Measurements from ENCODE around the gene GFY. TPM values are rescaled to one million over a fixed set of nuclear protein-coding genes. Genes with fewer than 3 reads are reported as not detected.

GFY gene
- total and polyA plus RNA-seq, 10 of the 15 experiments (the other 5 are each of a cell fraction or from before 2014, with no cell fraction given) = 0.05 TPM; not detected in 9

GRCh38 chr19:49451430-49452181 is 26.4 kb downstream of the GFY start, which contains the start of gene PIH1D1 (continued):
- no peak for TF ChIP-seq REST (IDR thresholded peaks at IDR 0.05; ENCODE audit: low read depth, low read length)
- peak; percentile 54 for TF ChIP-seq E2F8 (IDR thresholded peaks at IDR 0.05; ENCODE audit: low read depth, partially characterized antibody)
- TF ChIP-seq CREM (IDR thresholded peaks at IDR 0.05; ENCODE audit: low read depth) = peak; percentile 47; the same call in 1 of the 2 replicates
- peak; percentile 62; the same call in 1 of the 2 replicates for TF ChIP-seq NBN (IDR thresholded peaks at IDR 0.05)
- peak; percentile 96 for TF ChIP-seq GABPA (IDR thresholded peaks at IDR 0.05; ENCODE audit: low read depth)
- 0 out of 2 replicates have a peak, but pooled peaks have one; percentile 8 for TF ChIP-seq BCL11A (IDR thresholded peaks at IDR 0.05; ENCODE audit: low read depth, low read length)
- no peak for TF ChIP-seq WRNIP1 (IDR thresholded peaks at IDR 0.05; ENCODE audit: borderline replicate concordance, low read depth, low read length)
- no peak; the same call in 1 of the 2 replicates for TF ChIP-seq GATAD2B (conservative IDR thresholded peaks at IDR 0.05; ENCODE audit: low read depth)
- 0 out of 2 replicates have a peak, but pooled peaks have one; percentile 24 for TF ChIP-seq YY1 (IDR thresholded peaks at IDR 0.05; ENCODE audit: low read depth, low read length)
- TF ChIP-seq POLR2A (IDR thresholded peaks at IDR 0.05; ENCODE audit: low read depth, low read length) = peak; percentile 80
- TF ChIP-seq KAT2A (conservative IDR thresholded peaks at IDR 0.05; ENCODE audit: control insufficient read depth, low read depth, low read length) = no peak
- TF ChIP-seq SMAD1 (IDR thresholded peaks at IDR 0.05; ENCODE audit: low read depth, partially characterized antibody) = peak; percentile 79
- peak; percentile 49; the same call in 1 of the 2 replicates for TF ChIP-seq ATF7 (IDR thresholded peaks at IDR 0.05; ENCODE audit: low read depth)
- TF ChIP-seq HCFC1 (IDR thresholded peaks at IDR 0.05; ENCODE audit: low read length) = peak; percentile 82
- TF ChIP-seq SP1 (IDR thresholded peaks at IDR 0.05; ENCODE audit: low read depth, low read length) = peak; percentile 75
- peak; percentile 61; the same call in 1 of the 2 replicates for TF ChIP-seq SPI1 (IDR thresholded peaks at IDR 0.05; ENCODE audit: borderline replicate concordance, insufficient read depth, low read depth, low read length)
- TF ChIP-seq ZNF274 (IDR thresholded peaks at IDR 0.05; ENCODE audit: insufficient read depth, insufficient read length) = no peak
- TF ChIP-seq E4F1 (IDR thresholded peaks at IDR 0.05; ENCODE audit: borderline replicate concordance, partially characterized antibody) = no peak
- no peak for TF ChIP-seq CHD1 (IDR thresholded peaks at IDR 0.05; ENCODE audit: low read depth, low read length)
- peak; percentile 98 for TF ChIP-seq PKNOX1 (IDR thresholded peaks at IDR 0.05)
- peak; percentile 49; the same call in 1 of the 2 replicates for TF ChIP-seq SMARCA5 (IDR thresholded peaks at IDR 0.05)

Data from GM12878 (cell line).